ENCODE measurements around the gene DUSP28. TPM values are rescaled to one million over a fixed set of nuclear protein-coding genes. Genes with fewer than 3 reads are reported as not detected.
"Not testable (repeated sequence)": the region's sequence is repeated elsewhere in the genome, so short reads cannot be mapped to it uniquely, and the experiment has no call there.

DUSP28 gene
- total RNA-seq, 1 experiment from 2014 or later, result 8.0 TPM

- in situ Hi-C loops (cut with HindIII; ENCODE audit: low pct_unique_long_range_greater_than_20kb, low sequenced_read_pairs), result no loop called here
- DNase-seq (ENCODE audit: low read depth, low spot score), result no peak
These were observed 4.5 kb upstream of the DUSP28 start for GRCh38 chr2:240555541-240556250.

- peak; percentile 50 for DNase-seq (ENCODE audit: low read depth, low spot score)
- in situ Hi-C loops (cut with HindIII; ENCODE audit: low pct_unique_long_range_greater_than_20kb, low sequenced_read_pairs), result no loop called here
These were observed 3.5 kb upstream of the DUSP28 start for GRCh38 chr2:240556553-240557100.

DNA sequence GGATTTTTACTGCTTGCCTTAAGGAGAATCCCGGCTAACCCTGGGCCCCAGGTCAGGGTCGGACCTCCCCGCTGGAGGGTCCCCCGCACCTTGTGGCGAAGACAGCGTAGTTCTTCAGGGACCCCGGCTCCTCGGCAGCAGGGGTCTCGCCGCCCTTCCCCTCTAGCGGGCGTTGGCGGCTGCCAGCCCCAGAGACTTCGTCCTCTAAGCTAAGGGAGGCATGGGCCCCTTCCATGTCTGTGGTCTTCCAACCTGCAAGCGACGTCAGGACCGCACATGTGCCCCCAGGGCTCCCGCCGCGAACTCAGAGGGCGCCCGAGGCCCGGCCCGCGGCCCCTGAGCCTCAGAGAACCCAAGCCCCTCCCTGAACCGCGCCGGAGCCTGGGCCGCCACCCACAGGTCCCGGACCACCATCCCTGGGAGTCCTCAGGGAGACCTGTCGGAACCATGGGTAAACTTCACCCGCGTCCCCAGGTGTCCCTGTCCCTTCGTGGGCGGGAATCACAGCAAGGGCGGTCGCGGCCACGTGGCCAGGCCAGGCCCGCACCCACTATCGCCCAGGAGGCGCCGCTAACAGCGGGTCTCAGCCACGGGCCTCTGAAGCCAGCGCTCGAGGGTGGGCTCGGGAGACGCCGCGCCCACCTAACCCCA is 2.9 kb upstream of the DUSP28 start:
- in situ Hi-C loops (cut with HindIII; ENCODE audit: low pct_unique_long_range_greater_than_20kb, low sequenced_read_pairs), result no loop called here
- DNase-seq (ENCODE audit: low read depth, low spot score), result no peak

DNA sequence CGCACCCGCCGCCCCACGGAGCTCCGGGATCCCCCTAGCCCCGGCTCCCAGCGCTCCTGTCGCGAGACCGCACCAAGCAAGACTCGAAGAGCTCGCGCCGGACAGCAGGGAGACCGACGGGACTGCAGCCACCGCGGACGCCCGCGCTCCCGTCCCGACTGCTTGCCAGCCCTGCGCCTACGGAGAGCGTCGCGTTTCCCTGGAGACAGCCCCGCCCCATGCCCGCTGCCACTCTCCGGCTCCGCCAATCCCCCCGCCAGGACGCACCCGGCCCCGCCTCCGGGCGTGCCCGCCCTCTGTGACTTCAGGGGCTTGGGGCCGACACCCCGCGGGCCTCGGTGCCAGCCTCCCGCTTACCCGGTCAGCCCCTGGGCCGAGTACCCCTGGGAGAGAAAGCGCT is 2.3 kb upstream of the DUSP28 start, which contains the start of gene ANKMY1:
ANKMY1 (minus strand) TSS at position 181 of the 400 bp plus-strand sequence. CDS start 653 bp downstream, outside the sequence.
- DNase-seq (ENCODE audit: low read depth, low spot score), result no peak
- in situ Hi-C loops (cut with HindIII; ENCODE audit: low pct_unique_long_range_greater_than_20kb, low sequenced_read_pairs), result no loop called here

DNA sequence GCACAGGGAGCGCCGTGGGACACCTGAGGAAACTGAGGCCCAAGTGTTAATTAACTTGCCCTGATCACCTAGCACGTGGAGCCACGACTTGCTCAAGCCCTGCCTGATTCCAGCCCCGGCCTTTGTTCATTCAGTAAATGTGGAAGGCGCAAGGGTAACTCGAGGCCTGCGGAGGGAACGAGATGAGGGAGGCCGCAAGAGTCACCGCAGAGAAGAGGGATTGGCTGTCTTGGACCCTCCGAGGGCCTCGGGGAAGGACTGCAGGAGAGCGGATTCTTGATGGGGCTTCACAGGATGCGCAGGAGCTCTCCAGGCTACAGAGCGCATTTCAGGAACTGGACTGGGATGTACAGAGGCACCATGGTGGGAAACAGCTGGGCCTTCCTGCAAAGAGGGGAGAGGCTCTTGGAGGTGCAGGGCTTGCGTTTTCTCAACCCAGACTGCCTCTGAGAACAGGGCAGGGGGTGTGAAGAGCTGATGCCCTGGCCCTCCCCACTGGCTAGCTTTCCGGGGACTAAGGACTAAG is 1.9 kb upstream of the DUSP28 start:
- in situ Hi-C loops (cut with HindIII; ENCODE audit: low pct_unique_long_range_greater_than_20kb, low sequenced_read_pairs), result no loop called here
- DNase-seq (ENCODE audit: low read depth, low spot score), result no peak

- in situ Hi-C loops (cut with HindIII; ENCODE audit: low pct_unique_long_range_greater_than_20kb, low sequenced_read_pairs), result no loop called here
- DNase-seq (ENCODE audit: low read depth, low spot score), result no peak
These were observed 871 bp upstream of the DUSP28 start for GRCh38 chr2:240559286-240559685.

- DNase-seq (ENCODE audit: low read depth, low spot score), result peak; percentile 97
- in situ Hi-C loops (cut with HindIII; ENCODE audit: low pct_unique_long_range_greater_than_20kb, low sequenced_read_pairs), result no loop called here
These were observed 545 bp downstream of the DUSP28 start for GRCh38 chr2:240560480-240561324.

DNA sequence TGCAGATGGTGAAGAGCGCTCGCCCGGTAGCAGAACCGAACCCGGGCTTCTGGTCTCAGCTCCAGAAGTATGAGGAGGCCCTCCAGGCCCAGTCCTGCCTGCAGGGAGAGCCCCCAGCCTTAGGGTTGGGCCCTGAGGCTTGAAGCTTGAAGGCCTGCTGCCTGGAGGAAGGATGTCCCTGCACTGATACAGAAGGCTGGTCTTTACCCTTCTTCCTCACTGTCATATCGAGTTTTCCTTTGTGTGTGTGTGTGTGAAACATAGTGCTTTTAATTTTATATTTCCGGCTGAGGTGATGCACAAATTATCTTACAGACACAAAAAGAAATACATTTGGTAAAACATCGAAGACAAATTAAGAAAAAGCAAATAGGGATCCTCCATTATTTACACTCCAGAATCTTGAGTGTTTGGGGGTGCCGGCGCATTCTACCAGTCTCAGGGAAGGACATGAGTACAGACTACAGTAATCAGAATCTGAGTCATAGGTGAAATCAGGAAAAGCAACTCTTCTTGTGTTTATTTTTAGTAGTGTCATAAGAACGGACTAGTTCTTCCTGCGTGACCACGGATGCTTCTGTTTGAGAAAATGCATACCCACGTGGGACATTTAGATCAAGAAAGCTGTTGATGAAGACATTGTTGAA is 1.3 kb downstream of the DUSP28 start:
- in situ Hi-C loops (cut with HindIII; ENCODE audit: low pct_unique_long_range_greater_than_20kb, low sequenced_read_pairs), result no loop called here
- DNase-seq (ENCODE audit: low read depth, low spot score), result peak; percentile 59

- DNase-seq (ENCODE audit: low read depth, low spot score); in situ Hi-C loops (cut with HindIII; ENCODE audit: low pct_unique_long_range_greater_than_20kb, low sequenced_read_pairs): not testable (repeated sequence)
These were observed 3.1 kb downstream of the DUSP28 start for GRCh38 chr2:240563231-240563630.

DNA sequence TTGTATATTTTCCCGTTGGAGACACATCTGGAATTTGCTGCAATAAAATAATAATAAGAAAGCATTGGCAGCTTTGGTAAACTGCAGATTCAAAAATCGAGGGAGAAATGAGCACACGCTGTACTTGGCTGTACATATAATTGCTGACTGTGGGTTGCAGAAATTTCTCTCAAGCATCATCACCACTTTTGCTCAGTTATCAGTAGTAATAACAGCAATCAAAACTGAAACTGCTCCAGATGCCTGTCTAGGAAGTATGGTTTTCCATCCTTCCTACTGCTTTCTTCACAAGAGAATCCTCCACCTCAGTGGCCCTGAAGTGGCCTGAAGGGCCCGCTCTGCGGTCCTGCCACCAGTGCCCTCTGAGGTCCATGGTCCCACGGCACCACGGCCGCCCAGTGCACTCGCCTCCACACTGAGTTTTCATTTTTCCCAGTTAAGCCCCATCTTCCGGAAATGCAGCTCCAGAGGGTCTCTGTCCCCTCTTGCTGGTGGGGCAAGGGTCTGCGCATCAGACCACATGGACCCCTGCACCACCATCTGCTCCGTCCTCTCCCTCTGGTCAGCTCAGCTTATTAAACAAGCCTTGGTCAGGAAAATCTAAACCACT is 3.9 kb downstream of the DUSP28 start:
- no peak for DNase-seq (ENCODE audit: low read depth, low spot score)
- in situ Hi-C loops (cut with HindIII; ENCODE audit: low pct_unique_long_range_greater_than_20kb, low sequenced_read_pairs), result no loop called here

GRCh38 chr2:240564561-240565332 is 4.6 kb downstream of the DUSP28 start:
- in situ Hi-C loops (cut with HindIII; ENCODE audit: low pct_unique_long_range_greater_than_20kb, low sequenced_read_pairs), result no loop called here
- DNase-seq (ENCODE audit: low read depth, low spot score), result no peak

DNA sequence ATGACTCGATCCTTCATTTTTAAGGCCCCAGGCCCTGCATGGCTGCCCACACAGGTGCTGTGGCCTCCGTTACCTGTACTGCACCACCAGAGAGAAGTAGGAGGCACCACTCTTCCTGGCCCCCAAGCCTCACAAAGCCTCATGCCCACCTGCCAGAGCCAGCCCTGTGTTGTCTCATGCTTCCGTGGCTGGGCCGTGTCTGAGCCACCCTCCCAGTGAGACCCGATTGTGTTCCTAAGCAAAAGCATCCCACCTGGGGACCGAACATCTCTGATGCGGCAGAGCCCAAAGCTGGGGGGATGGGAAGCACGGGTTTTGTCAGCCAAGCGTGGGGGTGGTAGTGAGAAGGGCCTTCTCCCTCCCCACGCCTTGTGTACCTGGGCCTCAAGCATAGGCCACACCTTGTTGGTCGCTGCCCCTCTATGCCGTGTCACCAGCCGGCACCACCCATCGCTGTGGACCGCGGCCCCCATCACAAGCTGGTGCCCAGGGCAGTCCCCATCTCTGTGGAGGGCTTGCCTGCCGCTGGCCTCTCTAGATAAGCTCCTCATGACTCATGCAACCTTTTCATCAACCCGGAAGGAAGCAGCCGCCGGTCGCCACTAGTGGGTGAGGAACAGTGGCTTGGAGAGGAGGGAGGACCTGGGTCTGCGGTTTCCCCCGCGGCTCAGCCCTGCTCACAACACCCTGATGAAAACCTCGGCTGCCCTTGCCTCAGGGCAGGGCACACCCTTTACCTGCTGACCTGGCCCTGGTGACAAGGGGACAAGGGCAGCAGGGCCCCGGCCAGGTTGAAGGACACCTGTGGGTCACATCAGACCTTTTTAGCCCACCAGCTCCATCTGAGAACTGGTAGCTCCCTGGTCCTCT is 5.4 kb downstream of the DUSP28 start:
- in situ Hi-C loops (cut with HindIII; ENCODE audit: low pct_unique_long_range_greater_than_20kb, low sequenced_read_pairs), result no loop called here
- DNase-seq (ENCODE audit: low read depth, low spot score), result peak; percentile 68

DNA sequence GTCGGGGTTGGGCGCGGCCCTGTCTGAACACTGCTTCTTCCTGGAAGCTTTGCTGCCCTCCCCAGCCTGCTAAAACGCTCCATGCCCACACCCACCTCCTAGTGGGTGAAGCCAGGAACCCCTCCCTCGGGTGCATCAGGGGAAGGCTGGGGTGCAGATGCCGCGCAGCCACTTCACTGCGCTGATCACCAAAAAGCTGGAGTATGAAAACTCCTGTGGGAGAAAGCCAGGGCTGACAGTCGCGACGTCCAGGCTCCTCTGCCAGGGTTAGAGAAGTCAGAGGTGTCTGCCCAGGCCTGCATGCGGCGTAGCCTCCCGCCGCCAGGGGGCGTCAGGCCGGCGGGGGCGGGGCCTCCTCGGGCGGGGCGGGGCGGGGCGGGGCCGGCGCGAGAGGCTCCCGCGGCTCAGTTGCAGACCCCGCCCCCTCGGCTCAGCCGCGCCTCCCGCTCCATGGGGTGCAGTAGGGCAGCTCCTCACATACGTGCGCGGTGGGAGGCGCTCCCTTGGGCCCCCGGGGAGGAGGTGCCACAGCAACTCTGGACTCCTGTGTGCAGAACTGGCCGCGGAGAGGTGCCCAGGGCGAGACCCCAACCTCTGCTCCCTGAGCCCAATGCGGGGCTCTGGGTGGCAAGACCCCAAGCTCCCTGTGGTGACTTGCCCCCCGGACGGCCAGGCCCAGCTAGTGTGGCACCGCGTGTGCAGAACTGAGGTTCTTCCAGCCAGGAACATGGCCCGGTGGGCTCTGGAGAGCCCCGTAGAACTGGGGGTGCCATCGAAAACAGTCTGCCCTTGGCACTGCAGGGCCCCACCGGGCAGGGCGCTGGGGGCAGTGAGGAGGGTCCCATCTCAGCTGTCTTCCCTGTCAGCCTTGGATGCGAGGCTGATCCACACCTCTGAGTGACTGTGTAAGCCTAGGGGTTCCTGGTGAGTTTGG is 6.3 kb downstream of the DUSP28 start:
- in situ Hi-C loops (cut with HindIII; ENCODE audit: low pct_unique_long_range_greater_than_20kb, low sequenced_read_pairs), result no loop called here
- DNase-seq (ENCODE audit: low read depth, low spot score), result peak; percentile 73

- in situ Hi-C loops (cut with HindIII; ENCODE audit: low pct_unique_long_range_greater_than_20kb, low sequenced_read_pairs), result no loop called here
- no peak for DNase-seq (ENCODE audit: low read depth, low spot score)
These were observed 7.1 kb downstream of the DUSP28 start for GRCh38 chr2:240567137-240567871.
